GM19023 (cell line): ENCODE results near the gene GARS1.

Experiments used
- ATAC-seq: cut with Tn5 transposase; IDR thresholded peaks from one replicate; pipeline ENCODE4 v1.9.1; 2021; ENCODE audit warnings: mild to moderate bottlenecking, moderate library complexity; ENCODE audit not compliant: unreplicated experiment

The GARS1 gene

DNA sequence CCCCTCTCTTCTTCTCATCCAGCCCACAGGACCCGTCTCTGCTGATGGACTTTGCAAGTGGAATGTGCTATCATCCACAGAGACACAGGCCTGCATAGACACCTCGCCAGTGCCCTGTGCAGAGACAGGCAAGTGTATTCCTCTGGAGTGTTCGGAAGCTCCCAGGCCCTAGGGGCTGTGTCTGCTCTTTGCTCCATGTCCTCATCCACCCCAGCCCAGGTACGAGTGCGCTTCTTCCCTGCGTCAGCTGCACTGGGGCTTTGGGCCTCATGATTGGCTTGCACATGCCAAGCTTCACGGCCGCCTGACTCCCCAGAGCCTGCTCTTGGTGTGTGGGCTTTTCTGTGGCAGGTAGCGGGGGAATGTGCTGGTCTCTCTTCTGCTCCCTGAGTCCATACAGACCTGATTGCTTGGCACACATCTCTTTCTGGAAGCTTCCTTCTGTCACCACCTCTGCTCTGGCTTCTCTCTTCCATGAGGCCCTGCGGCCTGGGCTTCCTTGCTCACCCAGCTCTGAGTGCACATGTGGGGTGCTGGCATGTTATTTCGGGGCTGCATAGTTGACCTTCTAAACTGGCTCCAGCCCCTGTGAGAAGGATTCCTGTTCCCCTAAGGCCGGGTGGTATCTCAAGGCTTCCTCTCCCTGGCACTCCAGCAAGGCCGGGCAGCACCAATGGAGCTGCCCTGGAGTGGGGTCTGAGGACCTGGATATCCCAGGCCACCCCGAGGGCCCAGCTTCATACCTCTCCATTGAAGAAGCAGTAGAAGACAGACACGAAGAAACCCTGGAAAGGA is 59.8 kb downstream of the GARS1 start:
- ATAC-seq, result no peak

DNA sequence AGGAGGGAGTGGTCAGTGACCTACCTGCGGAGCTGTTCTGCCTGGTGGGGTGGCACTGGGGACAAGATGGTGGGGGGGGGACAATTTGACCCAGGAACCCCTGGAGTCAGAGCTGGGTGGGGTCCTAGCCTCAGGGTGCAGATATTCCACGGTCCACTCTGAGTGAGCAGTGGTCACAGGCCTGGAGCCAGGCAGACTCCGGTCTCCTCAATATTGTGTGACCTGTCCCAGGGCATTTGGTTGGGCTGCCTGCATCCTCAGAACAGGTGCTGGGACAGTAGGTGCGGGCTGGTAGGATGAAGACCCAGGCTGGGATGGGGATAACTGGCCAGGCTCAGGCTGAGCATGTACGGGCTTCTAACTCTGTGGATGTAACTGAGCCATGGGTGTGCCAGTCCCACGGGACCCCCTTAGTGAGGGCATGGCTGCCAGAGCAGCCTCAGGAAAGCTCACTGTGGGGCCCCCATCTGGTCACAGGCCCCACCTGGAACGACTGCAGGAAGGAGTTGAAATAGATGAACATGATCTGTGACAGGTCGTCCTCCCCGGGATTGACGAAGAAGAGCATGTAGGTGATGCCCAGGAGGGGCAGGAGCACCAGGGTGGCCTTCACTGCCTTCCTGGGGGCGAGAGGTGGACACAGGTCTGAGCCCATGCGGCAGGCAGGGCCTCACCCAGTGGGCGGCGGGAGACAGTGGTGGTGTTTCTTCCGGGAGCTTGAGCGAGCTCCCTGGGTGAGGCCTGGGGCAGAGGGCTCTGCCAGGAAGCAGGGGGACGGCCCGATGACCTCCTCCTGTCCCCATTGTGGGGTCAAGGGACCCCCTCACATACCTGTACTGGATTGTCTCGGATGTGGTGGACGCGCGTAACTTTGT is 60.7 kb downstream of the GARS1 start:
- ATAC-seq, result no peak

DNA sequence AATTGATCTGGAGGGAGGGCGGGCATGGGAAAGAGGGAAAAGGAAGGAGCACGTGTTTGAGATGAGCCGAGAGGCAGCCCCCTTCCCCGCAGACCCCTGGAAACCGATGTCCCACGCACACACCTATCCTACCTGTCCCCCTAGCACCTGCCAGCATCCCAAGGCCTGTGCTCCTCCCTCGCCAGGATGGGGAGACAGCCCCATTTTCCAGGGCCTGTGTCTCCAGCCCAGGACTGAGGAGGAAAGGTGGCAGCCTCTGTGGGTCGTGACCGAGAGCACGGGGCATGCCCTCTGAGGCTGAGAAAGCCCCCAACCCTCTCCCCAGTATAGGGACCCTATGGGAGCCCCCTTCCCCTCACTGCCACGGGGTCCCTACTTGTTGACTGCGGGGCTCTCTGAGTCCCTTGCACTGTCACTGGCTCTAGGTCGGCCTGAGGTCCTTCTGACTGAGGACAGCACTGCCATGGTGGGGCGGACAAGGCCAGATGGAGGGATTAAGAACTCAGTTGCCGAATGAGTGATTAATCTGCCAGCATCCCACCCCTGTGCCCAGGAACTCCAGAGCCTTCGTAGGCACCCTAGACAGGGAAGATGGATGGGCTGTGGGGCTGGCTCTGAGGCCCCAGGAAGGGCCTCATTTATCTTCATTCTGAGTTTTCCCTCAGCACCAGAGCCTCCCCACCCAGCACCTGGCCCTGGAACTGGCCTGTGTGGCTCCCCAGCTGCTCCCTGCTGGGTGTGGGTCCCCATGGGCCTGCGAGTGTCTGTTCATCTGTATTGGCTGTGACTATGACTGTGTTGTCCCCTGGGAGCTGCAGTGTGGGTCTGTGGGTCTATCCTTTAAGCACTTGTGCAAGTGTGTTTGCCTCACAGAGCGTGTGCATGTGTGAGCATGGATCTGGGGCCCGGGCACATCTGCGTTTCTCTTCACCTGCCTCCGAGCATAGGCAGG is 61.6 kb downstream of the GARS1 start:
- no peak for ATAC-seq

DNA sequence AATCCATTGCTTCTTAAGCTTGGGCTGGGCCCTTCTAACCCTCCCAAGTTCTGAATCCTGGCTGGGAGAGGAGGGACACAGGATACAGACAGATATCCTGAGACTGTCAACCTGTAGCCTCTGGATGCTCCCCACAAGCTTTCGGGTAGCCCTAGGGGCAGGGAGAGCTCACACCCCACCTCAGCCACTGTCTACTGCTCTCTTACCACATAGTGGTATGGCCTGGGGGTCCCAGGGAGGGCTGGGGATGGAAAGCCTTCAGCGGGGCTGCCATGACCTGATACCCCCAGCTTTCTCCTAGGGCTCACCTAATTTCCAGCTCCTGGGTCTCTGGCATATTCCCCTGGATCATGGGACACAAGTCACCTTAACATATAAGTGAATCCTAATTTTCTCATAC is 62.5 kb downstream of the GARS1 start:
- ATAC-seq, result no peak

DNA sequence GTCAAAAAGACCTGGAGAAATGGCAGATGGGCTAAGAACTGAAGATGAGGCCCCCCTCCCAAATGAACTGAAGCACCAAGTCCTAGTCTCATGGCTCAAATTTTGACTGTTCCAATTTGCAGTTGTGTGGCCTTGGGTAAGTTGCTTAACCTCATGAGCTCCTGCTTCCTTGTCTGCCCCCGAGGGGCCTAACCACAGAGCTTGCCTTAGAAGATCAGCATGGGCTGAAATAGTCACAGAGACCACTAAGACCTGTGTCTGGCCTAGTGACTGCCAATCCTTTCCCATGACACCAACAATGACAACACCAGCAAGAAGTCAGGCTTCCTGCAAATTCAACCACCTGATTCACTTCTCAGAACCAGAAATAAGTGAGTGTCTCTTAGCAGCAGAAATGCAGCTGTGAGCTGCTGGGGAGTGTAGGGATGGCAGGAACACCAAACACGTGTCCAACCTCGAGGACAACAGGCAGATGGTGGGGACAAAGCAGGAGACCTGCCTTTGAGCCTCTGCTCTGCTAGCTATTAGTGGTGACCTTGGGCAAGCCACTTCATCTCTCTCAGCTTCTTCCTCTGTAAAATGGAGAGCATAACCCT is 63.9 kb downstream of the GARS1 start:
- ATAC-seq, result no peak

DNA sequence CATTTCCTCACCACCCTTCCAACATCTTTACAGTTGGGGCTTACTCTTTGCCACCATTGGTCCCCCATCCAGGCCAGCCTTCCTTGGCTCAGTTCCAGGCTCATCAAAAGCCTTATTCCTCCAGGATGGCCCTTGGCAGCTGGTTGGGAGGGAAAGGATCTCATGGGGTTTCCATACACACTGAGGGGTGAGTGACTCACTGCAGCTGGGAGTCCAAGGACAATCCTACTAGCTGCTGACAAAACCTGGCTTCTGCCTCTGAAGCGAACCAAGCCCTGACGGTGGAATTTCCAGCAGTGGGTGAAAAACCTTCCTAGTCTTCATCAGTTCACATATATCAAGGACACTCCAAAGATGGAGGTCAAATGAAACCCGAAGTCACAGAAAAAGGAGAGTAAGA is 64.6 kb downstream of the GARS1 start:
- no peak for ATAC-seq

DNA sequence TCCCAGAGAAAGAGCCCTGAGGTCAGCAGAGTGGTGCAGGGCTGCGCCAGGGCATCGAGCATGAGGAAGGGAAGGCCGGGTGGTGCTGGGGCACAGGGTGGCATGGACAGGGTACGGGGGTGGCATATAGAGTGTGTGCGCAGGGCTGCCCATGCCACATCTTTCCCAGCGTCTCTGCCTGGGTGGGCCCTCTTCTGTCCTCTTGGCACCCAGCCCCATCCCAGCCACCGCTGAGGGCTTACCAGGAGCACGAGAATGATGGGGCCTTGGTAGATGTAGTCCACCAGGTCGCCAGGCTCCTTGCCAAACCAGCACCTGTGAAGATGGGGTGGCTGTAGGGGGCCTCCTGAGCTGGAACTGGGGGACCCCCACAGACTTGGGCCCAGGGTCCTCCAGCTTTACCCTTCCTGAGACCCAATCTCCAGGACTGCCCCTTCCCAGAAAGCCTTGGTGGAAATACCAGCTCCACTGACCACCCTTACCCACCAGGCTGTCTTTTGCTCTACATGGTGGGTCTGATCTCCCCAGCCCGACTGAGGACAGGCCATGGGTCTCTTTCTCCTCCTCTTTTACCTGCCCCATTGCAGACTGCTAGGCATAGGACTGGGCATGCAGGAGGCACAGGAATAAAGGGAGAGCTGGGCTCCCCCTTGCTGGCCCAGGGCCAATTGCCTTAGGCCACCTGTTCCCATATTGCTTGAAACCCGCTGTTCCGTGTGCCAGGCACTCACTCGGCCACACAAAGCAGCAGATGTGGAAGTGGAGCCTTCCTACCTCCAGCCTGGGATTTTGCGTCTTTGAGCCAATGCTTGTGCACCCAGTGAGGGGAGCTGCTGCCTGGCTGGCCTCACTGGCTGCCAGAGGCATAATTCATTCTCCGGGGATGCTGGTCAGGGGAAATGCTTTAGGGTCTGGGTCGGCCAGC is 65.9 kb downstream of the GARS1 start:
- ATAC-seq, result no peak

DNA sequence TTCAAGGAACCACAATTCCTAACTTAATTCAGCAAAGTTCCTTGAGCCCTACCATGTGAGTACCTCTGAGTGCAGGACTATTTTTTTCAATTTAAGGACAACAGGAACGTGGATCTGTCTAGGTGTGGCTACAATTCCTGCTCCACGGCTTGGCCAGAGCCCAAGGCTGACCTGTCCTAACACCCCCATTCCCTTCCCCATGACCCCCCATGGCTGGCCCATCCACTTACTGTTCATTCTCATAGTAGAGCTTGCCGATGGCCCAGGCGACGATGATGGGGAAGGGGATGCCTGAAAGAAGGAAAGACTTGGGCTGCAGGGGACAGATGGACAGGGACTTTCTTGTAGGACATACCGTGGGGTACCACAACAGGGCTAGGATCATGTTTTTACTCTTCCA is 67.2 kb downstream of the GARS1 start:
- no peak for ATAC-seq

DNA sequence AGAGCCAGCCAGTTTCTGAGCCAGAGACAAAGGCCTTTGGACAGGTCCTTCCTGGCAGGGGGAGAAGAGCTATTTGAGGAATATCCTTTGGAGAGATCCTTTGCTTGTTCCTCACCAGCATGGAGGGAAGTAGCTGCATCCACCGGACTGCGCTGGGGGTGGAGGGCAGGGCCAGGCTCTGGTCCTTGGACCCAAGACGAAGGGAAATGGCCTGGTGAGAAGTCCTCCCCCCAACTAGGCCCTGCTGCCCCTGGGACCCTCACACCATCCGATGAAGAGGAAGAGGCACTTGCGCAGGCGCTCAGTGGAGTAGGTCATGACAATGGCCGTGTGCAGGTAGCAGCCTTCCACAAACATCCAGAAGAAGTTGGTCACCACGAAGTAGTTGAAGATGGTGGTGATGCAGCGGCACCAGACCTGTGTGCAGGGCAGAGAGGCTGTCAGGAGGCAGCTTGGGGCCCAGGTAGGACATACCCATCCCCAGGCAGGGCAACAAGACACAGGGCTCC is 67.8 kb downstream of the GARS1 start:
- ATAC-seq, result no peak

DNA sequence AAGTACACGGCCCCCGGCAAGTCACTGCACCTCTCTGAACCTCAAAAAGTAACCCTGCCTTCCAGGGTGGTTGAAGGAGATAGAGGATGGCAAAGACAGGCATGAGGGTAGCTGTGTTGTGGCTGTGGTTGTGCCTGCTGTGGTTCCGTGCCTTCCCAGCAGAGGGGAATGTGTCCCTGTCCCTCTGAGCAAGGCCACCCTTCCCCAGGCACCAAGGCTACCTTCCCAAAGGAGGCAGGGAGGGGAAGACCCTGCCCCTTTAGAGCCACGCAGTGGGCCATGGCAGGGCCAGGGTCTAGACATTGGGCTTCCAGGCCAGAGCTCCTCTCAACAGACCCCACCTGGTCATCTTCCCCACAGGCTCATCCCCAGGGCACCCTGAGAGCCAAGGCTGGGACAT is 68.7 kb downstream of the GARS1 start:
- ATAC-seq, result no peak

DNA sequence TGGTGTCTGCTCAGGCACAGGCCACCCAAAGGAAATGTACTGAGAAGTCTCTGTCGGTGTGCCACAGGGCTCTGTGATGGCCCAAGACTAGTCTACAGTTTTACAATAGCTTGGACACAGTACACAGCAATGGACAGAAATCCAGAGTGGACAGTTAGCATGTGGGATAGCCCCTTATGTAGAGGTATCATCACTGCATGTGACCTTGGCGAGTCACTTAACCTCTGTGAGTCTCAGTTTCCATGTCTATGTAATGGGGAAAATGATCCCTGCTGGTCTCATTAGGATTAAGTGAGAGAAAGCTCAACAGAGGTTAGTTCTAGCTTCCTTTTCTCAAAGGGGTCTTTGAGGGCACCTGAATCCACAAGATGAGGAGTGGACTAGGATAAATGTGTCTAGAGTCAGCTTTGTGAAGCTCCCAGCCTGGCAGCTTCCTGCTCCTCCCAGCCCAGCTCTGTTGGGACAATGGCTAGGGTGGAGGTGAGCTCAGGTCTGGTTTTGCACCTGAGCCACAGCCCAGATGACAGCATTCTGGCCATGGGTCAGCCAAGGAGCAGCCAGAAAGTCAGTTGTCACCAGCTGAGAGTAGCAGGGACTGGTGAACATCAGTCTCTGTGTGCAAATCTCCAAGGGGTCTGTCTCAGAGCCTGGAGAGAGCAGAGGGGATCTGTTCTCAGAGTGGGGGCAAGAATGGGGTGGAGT is 69.7 kb downstream of the GARS1 start:
- no peak for ATAC-seq

DNA sequence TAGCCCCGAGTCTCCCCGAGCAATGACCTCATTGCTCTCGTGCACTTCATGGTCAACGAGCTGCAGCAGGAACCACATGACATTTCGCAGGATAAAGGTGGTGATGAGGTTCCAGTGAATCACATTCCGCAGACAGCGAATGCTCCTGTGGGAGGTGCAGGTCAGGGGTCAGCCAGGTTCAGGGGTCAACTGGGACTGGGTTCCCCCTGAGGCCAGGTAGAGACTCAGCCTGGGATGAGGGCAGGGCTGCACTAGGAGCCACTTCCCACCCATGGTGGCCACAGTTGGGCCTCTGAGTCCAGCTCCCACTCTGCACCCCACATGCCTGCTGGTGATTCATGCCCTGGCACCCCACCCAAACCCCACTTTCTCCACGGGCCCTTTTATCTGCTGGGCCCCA is 70.4 kb downstream of the GARS1 start:
- no peak for ATAC-seq

DNA sequence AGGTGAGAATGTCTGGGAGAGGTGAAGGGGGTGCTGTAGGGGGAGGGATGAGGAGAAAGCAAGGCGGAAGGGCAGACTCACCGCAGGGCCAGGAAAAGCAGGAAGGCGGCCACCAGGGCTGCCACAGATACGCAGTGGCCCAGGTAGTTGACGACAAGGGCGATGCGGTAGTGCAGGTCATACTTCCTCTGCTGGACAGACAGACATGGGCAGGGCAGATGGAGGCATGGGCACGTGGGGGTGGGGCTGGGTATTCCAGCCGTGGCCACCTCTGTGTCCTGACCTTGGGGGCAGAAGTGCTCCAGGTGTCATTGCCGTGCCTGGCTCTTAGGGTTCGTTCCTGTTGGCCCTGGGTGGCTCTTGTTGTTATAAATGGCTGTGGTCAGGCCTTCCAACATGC is 70.8 kb downstream of the GARS1 start:
- ATAC-seq, result no peak

DNA sequence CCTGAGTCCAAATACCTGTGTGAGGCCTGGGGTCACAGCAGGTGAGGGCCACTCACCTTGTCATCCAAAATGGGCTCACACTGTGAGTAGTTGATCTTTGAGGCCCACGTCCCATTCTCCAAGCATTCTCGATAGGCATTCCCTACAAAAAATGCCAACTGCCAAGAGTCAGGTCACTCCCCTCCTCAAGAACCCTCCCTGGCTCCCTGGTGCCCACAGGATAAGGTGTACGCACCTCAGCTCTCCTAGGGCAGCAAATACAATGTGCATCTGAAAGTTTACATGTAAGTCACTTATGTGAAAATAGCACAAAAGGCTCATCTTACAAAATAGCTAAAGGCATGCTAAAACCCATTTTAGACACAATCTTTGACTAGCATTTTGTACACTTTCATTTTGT is 72.5 kb downstream of the GARS1 start:
- no peak for ATAC-seq

DNA sequence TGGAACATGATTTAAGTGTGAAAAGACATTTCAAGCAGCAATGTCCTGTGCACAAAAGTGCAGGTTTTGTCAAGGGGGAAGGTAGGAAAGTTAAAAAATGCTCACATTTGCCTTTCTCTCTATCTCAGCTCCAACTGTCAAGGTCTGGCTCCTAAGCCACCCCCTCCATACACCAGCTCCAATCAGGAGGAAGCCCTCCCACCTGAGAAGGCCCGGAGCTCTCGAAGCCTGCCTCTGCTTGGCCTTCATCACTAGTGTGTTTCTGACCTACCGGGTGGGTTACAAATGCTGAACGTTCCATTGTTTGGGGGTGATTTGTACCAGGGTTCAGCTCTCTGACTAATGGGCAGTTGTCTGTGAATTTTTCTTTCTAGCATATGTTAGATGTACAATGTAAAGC is 73.4 kb downstream of the GARS1 start:
- ATAC-seq, result no peak

DNA sequence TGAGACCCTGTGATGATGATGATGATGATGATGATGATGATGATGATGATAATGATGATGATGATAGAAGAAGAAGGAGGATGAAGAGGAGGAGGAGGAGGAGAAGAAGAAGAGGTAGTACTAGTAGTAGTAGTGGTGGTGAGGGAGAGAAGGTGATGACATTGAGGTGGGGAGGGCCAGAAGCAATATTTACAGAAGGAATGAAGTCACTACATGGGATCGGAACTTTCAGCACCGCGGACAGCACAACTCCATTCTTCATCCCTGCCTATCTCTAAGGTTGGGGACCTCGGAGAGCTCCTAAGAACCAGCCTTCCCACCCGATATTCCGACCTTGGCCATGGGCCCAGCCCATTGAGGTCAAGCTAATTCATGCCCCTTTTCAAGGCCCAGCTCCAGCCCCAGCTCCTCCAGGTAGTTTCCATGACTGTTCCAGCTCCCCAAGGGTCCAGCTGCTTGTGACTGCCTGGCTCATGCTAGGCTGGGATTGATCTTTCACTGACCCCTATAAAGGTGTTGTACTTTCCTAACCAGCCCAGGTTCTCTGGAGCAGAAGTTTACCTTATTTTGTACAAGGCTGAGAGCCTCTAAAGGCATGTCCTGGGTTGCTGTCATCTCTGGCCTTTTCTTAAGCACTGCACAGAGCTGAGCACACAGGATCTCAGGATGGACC is 77.3 kb downstream of the GARS1 start:
- no peak for ATAC-seq

DNA sequence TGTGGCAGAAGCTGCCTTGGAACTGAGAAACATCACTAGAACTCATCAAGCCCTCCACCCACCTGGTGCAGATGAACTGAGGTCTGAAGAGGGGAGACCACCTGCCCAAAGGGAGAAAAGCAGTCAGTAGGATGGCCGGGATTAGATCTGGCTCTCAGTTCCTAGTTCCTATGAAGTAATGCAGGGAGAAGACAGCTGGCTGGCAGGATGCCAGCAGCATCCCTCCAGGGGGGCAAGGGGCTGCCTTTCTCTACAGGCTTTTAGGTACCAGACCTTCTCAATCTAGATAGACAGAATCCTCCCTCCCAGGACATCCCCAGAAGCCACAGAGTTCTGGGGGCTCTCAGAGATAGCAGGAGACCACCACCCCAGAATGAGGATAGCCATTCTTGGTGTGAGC is 79.7 kb downstream of the GARS1 start:
- ATAC-seq, result no peak

DNA sequence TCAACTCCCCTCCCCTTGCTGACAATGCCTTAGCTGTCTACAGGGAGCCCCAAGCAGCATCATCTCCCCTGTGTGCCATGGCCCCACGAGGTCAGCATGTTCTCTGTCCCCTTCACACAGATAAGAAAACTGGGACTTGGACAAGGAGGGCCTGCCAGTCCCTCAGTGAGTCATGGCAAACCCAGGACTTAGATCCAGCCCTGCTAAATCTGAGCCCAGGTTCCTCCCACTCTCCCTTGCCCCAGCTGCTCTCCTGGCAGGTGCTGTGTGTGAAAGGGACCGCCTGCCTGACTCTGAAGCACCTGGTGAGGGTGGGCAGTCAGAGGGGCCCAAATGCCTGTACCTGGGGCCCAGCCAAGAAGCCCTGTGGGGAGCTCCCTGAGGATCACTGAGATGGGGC is 80.2 kb downstream of the GARS1 start:
- no peak for ATAC-seq
